OCI-LY1 (cell line): ENCODE results near the gene CHST6.
"Not testable (repeated sequence)": the region's sequence is repeated elsewhere in the genome, so short reads cannot be mapped to it uniquely, and the experiment has no call there.

Experiments
- EZH2 ChIP-seq: fragments of 200-600 bp; sonication (generic), shearing (Covaris generic); IDR thresholded peaks from 2 replicates; pipeline ENCODE4 v1.8.0; 2017; ENCODE audit warnings: borderline replicate concordance, mixed run types, mild to moderate bottlenecking, antibody characterized with exemption, low read length, moderate library complexity, mixed read lengths
- TF ChIP-seq, protein P1 (sequence below): fragments of 200-600 bp; sonication (generic), shearing (Covaris generic); IDR thresholded peaks from 2 replicates; pipeline ENCODE4 v1.5.1; 2017; ENCODE audit warnings: mild to moderate bottlenecking, antibody characterized with exemption, low read length, moderate library complexity, mixed read lengths

- TF ChIP-seq, protein P1, sequence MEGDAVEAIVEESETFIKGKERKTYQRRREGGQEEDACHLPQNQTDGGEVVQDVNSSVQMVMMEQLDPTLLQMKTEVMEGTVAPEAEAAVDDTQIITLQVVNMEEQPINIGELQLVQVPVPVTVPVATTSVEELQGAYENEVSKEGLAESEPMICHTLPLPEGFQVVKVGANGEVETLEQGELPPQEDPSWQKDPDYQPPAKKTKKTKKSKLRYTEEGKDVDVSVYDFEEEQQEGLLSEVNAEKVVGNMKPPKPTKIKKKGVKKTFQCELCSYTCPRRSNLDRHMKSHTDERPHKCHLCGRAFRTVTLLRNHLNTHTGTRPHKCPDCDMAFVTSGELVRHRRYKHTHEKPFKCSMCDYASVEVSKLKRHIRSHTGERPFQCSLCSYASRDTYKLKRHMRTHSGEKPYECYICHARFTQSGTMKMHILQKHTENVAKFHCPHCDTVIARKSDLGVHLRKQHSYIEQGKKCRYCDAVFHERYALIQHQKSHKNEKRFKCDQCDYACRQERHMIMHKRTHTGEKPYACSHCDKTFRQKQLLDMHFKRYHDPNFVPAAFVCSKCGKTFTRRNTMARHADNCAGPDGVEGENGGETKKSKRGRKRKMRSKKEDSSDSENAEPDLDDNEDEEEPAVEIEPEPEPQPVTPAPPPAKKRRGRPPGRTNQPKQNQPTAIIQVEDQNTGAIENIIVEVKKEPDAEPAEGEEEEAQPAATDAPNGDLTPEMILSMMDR: not testable (repeated sequence)
- not testable (repeated sequence) for TF ChIP-seq EZH2
Measured at GRCh38 chr16:75424105-75424762, 71.0 kb downstream of the CHST6 start.
